Heart left ventricle (tissue), 16 donors: ENCODE measurements around the gene TPSAB1. TPM values are rescaled to one million over a fixed set of nuclear protein-coding genes. Genes with fewer than 3 reads are reported as not detected.
"Not testable (repeated sequence)": the region's sequence is repeated elsewhere in the genome, so short reads cannot be mapped to it uniquely, and the experiment has no call there.

Source experiments
- ATAC-seq, 4 donors: fragments of 200-7000 bp; cut with Tn5 transposase; one replicate each; pipeline ENCODE4 v1.9.1; 2020 to 2022; ENCODE audit warnings: moderate library complexity in 4 of 4, mild to moderate bottlenecking in 3 of 4, moderate number of reproducible peaks in 1 of 4
- DNase-seq, 5 donors: peaks; one replicate each; pipeline ENCODE4 v3.0.0-alpha.2; 2020
- H3K27ac ChIP-seq, 12 donors: fragments of 200-600 bp; sonication (generic) in 4 of 12; one replicate each; pipeline versions ENCODE4 v1.5.0 to v1.8.0; 2016 to 2022; ENCODE audit warnings: mild to moderate bottlenecking in 2 of 12
- H3K27me3 ChIP-seq, 9 donors: fragments of 200-600 bp; sonication (generic) in 2 of 9; one replicate each; pipeline versions ENCODE4 v1.5.1 to v1.8.0; 2016 to 2022; ENCODE audit warnings: mild to moderate bottlenecking in 3 of 9
- H3K36me3 ChIP-seq, 9 donors: fragments of 200-600 bp; sonication (generic) in 2 of 9; one replicate each; pipeline versions ENCODE4 v1.5.0 to v1.8.0; 2018 to 2022; ENCODE audit warnings: mild to moderate bottlenecking in 2 of 9
- H3K4me1 ChIP-seq, 12 donors: fragments of 200-600 bp; sonication (generic) in 4 of 12; one replicate each; pipeline versions ENCODE4 v1.5.0 to v1.8.0; 2016 to 2022; ENCODE audit warnings: mild to moderate bottlenecking in 3 of 12
- H3K4me3 ChIP-seq, 12 donors: fragments of 200-600 bp; sonication (generic) in 4 of 12; one replicate each; pipeline versions ENCODE4 v1.5.0 to v1.8.0; 2017 to 2022; ENCODE audit warnings: mild to moderate bottlenecking in 9 of 12, moderate library complexity in 4 of 12
- H3K9me3 ChIP-seq, 12 donors: fragments of 200-600 bp; sonication (generic) in 4 of 12; one replicate each; pipeline versions ENCODE4 v1.5.0 to v1.8.0; 2016 to 2022; ENCODE audit warnings: mild to moderate bottlenecking in 1 of 12
- CTCF ChIP-seq, 12 donors: fragments of 200-600 bp; sonication (generic) in 4 of 12; IDR thresholded peaks; one replicate each; pipeline versions ENCODE4 v1.5.0 to v1.8.0; 2018 to 2022; ENCODE audit warnings: antibody characterized with exemption in 12 of 12, mild to moderate bottlenecking in 5 of 12
- POLR2A ChIP-seq, 2 donors: fragments of 450-650 bp; IDR thresholded peaks; one replicate each; pipeline ENCODE4 v1.6.1; 2017; ENCODE audit warnings: antibody characterized with exemption in 2 of 2, mild to moderate bottlenecking in 2 of 2, moderate library complexity in 2 of 2
- WGBS, 4 donors: extraction: QIAGEN DNeasy Blood & Tissue Kit in 2 of 4; methylation state at CpG; one replicate each; pipeline versions ENCODE4 v1.1.5 to v1.1.7; 2013 to 2018; 5-methylcytosine and 5-hydroxymethylcytosine counted together
- intact Hi-C, 10 donors: fragments of 100-400 bp; cut with DNase I; formaldehyde crosslinking; loops; one replicate each; pipeline versions ENCODE4 v1.11.1 to v1.14.2; 2022
- polyA plus RNA-seq, 2 donors: library from polyadenylated mRNA; stranded (reverse); fragments of 200-250 nt; gene quantifications; one replicate each; pipeline ENCODE4 v1.2.3, GENCODE V29; 2013
- total RNA-seq, 9 donors: library from RNA; depleted of rRNA in 2 of 9; stranded (reverse); fragments of >200 nt in 2 of 9; fragmentation: NEBNext Ultra II Directional in 3 of 9; extraction: Animal tissue kit (Norgen Biotek cat#: 25700) in 3 of 9; gene quantifications; one replicate each; pipeline versions ENCODE4 v1.1.0 to v1.2.4, GENCODE V29; 2016 to 2023
- donor health status: ischemic (EF 13 %, LVEDD 7.1; RV severe dilation, severe dysfunction).
- donor health status: healthy with polysubstance abuse.
- donor health status: DM: no; HTN: yes; CAD: no.
- donor health status: DM: no; HTN: no; CAD: no.
- donor health status: ischemic (EF 25% LVEDD 6.9; RV normal size, moderate dysfunction).
- donor health status: ischemic (EF 25% LVEDD 5.7; RV mildly dilated, moderate dysfunction).
- donor health status: healthy.
- donor health status: DM: yes; HTN: yes; CAD: no.
- donor health status: ischemic (EF 35%, LVEDD 5.7; RV mildly dilated, moderate dysfunction).
- donor health status: nonischemic (EF 11% LVEDD 7.7; RV severe dilation, severe dysfunction).
- donor health status: DM: yes; HTN: yes; CAD: no.
- donor health status: PGD.
- donor health status: ischemic (EF 29% LVEDD 5.4; RV normal size, mild dysfunction).
- donor health status: nonischemic (EF 23%, LVEDD 6.1; RV moderate dilation, normal function).

Gene TPSAB1
- total and polyA plus RNA-seq, 11 donors, result 1.1 to 14.3 (median 3.4) TPM; not detected in 1

GRCh38 chr16:1222553-1223354, 17.8 kb upstream of the TPSAB1 start:
- peaks cover 0 to 4% (median 0%) of the 10 kb centered on the region in 12 donors for H3K4me1 ChIP-seq
- no peak overlapping the region for H3K27ac ChIP-seq
- TF ChIP-seq CTCF (IDR thresholded peaks at IDR 0.05) (no peak), POLR2A (IDR thresholded peaks at IDR 0.05) (no peak)
- intact Hi-C loops, result no loop called here
- ATAC-seq (no peak), DNase-seq (no peak)
- H3K27me3 ChIP-seq, result no peaks in the 10 kb centered on the region
- H3K4me3 ChIP-seq, result no peak overlapping the region
- 63 to 74% (median 71%) methylated on average over 19 to 25 of the region's 25 CpGs for WGBS, 4 donors
- H3K36me3 ChIP-seq, result no peaks in the 10 kb centered on the region
- no peaks in the 10 kb centered on the region for H3K9me3 ChIP-seq

GRCh38 chr16:1223355-1224214, 16.9 kb upstream of the TPSAB1 start:
- no peak overlapping the region for H3K27ac ChIP-seq
- 82 to 87% (median 85%) methylated on average over 22 to 38 of the region's 38 CpGs for WGBS, 4 donors
- DNase-seq, result no peak
- intact Hi-C loops, result no loop called here
- H3K36me3 ChIP-seq, result no peaks in the 10 kb centered on the region
- ATAC-seq, result no peak
- H3K4me1 ChIP-seq, result peaks cover 0 to 4% (median 0%) of the 10 kb centered on the region in 12 donors
- H3K4me3 ChIP-seq, result no peak overlapping the region
- no peaks in the 10 kb centered on the region for H3K9me3 ChIP-seq
- TF ChIP-seq CTCF (IDR thresholded peaks at IDR 0.05), result no peak
- H3K27me3 ChIP-seq, result no peaks in the 10 kb centered on the region

GRCh38 chr16:1224558-1224957, 15.9 kb upstream of the TPSAB1 start:
- ATAC-seq (no peak), DNase-seq (no peak)
- Histone ChIP-seq H3K4me3 (no peak overlapping the region), H3K27me3 (no peaks in the 10 kb centered on the region), H3K27ac (peak overlapping the region in 1 of 12 donors; percentile 80), H3K9me3 (no peaks in the 10 kb centered on the region), H3K4me1 (peaks cover 0 to 4% (median 0%) of the 10 kb centered on the region in 12 donors), H3K36me3 (no peaks in the 10 kb centered on the region)
- intact Hi-C loops, result no loop called here
- TF ChIP-seq POLR2A (IDR thresholded peaks at IDR 0.05) (no peak), CTCF (IDR thresholded peaks at IDR 0.05) (no peak)
- WGBS, 4 donors, result 70 to 83% (median 75%) methylated on average over 9 of the region's 9 CpGs

- Histone ChIP-seq H3K27me3 (no peaks in the 10 kb centered on the region), H3K9me3 (no peaks in the 10 kb centered on the region), H3K4me1 (peaks cover 0 to 4% (median 0%) of the 10 kb centered on the region in 12 donors), H3K4me3 (no peak within 1 kb of the TSS), H3K27ac (peak within 1 kb of the TSS in 1 of 12 donors; percentile 80), H3K36me3 (no peaks in the 10 kb centered on the region)
- TF ChIP-seq CTCF (IDR thresholded peaks at IDR 0.05), result no peak
- TF ChIP-seq POLR2A (IDR thresholded peaks at IDR 0.05), result no peak
- intact Hi-C loops, result no loop called here
- no peak for ATAC-seq
- 63 to 81% (median 74%) methylated on average over 3 to 10 of the region's 10 CpGs for WGBS, 4 donors
- DNase-seq, result no peak
Observed at GRCh38 chr16:1225051-1225451, 15.5 kb upstream of the TPSAB1 start, which contains the start of gene TPSG1. Gene TPSG1 (minus strand): TSS chr16:1225268. CDS start chr16:1225252, 16 bp downstream.

- H3K27me3 ChIP-seq, DNase-seq, H3K4me1 ChIP-seq, H3K4me3 ChIP-seq, intact Hi-C loops, H3K9me3 ChIP-seq, H3K36me3 ChIP-seq: not testable (repeated sequence)
- 54 to 62% (median 60%) methylated on average over 17 to 24 of the region's 24 CpGs for WGBS, 4 donors
- peak overlapping the region in 1 of 12 donors; percentile 80 for H3K27ac ChIP-seq
- ATAC-seq, result peak in 1 of 4 donors; percentile 8
Observed at GRCh38 chr16:1225728-1226311, 14.7 kb upstream of the TPSAB1 start.

- H3K4me3 ChIP-seq, DNase-seq, H3K36me3 ChIP-seq, H3K27me3 ChIP-seq, ATAC-seq, H3K4me1 ChIP-seq, H3K27ac ChIP-seq, H3K9me3 ChIP-seq, intact Hi-C loops: not testable (repeated sequence)
- 33 to 46% (median 34%) methylated on average over 5 to 14 of the region's 14 CpGs for WGBS, 4 donors
Observed at GRCh38 chr16:1226692-1227091, 13.8 kb upstream of the TPSAB1 start.
